Activated CD4-positive, alpha-beta T cell treated with anti-CD3 and anti-CD28 coated beads, Interleukin-2, amount 50 U/mL, for 16 hours (primary cell): ENCODE measurements around the gene RPS15A.
A peak's percentile ranks its signal among the peaks of the same experiment; 100 is the strongest.
"Not testable (repeated sequence)": the region's sequence is repeated elsewhere in the genome, so short reads cannot be mapped to it uniquely, and the experiment has no call there.

Source experiments
- DNase-seq: peaks from one replicate; pipeline ENCODE4 v3.0.0-alpha.2; 2020

The RPS15A gene

DNA sequence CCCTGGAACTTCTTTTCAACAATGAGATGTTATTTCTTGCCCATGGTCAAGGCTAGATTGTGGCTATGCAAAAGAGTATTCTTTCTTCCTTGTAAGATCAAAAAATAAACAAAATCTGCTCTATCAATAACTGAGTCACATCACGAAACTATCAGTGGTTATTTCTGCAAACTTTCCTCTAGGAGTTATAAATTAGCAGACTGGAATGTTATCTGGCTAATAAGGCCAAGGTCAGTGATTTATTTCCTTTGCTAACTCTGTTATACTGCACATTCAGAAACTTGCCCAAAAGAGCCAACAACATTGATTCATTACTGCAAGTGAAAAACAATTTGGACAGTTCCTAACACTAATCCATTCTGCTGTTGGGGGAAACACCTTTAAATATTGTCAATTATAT is 6.2 kb upstream of the RPS15A start:
- DNase-seq = no peak

DNA sequence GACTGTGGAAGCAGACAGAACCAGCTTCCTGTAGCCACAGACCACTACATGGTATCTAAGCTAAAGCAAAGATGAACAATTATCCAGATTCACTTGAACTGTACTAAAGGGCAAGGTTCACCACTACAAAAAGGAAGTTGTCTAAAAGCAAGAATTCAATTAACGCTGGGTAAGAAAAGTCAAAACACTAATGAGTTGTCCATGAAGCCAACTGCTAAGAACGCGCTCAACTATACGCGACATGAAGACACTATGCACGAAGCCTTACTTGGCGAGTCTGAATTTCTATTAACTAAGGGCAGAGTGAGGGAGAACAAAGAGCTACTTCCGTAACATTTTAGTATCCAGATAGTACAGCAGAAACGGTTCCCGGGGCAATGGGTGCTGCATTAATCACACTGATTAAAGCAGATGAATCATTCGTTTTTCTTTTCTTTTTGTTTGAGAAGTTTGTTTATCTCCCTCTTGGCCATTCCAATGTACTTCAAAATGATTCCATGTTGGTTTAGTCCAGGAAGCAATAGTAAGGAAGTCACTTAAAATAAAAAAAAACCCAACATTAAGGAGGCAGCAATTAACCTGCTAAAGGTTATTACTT is 2.8 kb upstream of the RPS15A start:
- DNase-seq = no peak

DNA sequence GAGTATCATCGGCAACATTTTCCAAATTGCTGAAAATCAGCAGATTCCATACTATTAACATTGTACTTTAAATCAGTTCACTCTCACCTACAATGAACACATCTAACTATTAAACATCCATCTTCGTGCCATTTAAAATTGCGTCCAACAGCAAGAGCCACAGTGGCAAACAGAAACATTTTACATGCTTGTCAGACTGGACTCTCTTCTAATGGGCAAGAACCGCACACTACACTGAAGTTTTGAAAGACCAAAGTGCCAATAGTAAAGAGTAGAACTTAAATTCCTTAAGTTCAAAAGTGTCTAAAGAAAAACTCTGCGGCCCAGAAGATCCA is 652 bp downstream of the RPS15A start:
- no peak for DNase-seq

DNA sequence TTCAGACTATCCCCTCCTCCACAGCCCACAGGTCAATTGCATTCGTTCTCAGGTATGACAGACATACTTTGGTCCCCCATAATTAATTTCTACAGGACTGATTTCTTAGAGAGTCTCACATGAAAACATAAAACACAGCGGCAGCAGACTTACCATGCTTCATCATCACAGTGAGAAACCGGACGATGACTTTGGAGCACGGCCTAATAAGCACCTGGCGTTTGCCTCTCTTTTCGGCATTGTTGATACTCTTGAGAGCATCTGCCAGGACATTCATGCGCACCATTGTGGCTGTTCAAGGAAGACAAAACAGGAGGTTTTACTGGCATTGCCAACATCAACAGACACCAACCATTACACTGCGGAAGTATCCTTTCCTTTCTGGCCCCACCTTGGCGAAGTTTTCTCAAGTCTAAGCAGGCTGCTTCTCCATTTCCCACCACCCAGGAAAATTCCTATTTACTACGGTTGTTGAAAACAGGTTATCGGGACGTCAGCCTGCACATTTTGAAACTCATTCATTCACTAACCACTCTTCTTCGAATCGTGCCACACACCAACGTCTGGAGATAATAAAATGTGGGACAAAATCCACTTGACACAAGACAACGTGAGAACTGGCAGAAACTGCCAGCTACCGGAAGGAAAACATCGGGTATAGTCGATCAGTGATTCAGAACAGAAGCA is 1.2 kb downstream of the RPS15A start:
- DNase-seq = no peak

DNA sequence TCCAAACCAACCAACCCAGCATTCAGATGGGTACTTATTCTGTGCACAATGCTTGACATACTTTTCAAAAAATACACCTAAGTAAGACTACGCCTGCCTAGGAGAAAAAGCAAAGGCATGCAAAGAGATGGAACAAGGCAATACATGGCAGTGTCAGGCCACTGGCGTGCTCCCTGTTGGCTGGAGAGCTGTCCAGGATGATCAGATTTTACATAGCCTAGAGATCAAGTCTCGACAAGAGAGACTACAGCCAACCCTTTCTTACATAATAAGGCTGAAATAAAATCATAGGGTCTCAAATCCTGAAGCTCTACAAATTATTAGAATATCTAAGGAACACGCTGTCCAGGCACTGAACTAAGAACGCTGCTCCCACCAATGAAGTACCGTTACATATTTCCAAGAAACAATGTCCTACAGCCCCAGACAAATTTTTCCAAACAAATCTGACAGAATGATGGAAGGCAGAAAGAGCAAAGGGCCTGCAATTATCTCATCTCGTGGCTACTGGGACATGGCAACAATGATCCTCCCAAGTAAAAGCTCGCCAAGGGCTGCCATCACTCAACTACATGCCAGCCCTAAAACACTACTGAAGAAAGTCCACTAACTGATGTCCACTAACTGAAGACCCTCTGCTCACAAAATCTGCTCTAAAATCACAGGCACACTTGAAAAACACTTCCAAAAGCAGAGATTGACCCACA is 5.1 kb downstream of the RPS15A start:
- DNase-seq = no peak

DNA sequence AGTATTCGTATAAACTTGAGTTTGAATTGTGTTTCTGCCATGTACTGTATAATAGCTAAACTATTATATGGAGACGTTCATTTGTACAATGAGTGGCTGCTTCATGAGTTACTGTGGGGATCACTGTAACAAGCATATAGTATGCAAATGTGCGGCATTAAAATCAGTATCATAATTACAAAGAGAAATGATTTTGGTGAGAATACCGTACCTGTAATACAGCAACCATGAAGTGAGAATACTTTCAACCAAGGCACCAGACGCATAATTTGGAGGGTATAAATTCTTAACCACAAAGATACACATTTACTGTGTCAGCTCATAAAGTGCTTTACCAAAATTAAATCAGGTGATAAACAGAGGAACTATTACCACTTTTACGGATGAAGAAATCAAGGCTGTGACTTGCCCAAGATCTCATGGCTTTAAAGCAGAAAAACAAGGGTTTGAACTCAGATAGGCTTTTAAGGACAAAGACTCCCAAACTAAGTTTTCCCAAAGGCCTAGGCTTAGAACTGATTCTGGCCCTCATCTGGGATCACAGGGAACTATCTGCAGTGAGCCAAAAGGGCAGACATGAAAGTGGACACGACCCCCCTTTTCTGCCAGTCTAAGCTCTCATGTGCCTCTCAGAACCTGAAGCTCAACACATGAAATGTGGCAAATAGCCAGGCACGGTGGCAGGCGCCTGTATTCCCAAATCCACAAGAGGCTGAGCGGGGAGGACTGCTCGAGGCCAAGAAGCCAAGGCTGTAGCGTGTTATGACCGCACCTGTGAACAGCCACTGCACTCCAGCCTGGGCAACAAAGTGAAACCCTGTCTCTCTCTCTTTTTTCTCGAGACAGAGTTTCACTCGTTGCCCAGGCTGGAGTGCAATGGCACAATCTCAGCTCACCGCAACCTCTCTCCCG is 6.4 kb downstream of the RPS15A start:
- no peak for DNase-seq

DNA sequence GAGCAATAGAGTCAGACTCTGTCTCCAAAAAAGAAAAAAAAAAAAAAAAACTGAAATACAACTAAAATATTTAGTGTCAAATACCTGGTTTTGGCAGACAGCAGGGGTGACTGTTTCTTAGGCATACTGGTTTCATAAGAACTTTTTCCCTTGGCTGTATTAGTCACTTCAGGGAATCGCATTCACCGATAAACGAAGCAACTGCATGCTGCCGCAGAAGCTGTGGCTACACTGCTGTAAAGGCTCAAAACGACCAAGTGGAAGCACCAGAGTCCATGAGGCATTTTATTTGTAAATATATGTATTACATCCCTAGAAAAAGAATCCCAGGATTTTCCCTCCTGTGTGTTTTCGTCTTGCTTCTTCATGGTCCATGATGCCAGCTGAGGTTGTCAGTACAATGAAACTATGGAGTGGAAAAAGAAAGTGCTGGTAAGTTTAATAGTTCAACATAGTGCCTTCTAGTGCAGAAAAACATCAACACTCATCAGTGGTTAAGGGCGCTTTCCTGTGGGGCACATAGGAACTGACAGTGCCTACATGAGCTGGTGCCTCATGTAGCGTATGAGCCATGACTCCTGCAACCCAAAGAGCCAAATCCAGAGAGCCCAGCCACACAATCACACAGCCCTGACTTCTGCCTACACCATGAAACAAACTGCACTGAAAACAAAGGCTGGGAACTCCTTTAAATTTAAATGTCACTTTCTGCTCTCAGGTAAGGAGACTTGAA is 7.3 kb downstream of the RPS15A start:
- DNase-seq = no peak

DNA sequence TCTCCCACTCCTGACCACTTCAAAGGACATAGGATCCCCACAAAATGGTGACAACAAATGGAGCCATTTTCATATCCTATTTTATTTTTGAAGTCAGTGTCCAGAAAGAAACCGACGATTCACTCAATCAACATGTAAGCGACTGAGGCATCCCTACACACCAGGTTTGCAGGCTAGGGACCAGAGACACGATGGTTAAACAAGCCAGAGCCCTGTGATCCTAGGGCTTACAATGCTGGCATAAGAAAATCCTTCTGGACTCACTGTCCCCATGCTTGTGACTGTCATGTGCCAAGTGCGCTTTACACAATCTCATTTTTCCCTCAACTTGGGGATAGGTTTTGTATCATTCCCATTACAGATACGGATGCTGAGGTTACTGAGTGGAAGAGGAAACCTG is 8.9 kb downstream of the RPS15A start:
- not testable (repeated sequence) for DNase-seq

DNA sequence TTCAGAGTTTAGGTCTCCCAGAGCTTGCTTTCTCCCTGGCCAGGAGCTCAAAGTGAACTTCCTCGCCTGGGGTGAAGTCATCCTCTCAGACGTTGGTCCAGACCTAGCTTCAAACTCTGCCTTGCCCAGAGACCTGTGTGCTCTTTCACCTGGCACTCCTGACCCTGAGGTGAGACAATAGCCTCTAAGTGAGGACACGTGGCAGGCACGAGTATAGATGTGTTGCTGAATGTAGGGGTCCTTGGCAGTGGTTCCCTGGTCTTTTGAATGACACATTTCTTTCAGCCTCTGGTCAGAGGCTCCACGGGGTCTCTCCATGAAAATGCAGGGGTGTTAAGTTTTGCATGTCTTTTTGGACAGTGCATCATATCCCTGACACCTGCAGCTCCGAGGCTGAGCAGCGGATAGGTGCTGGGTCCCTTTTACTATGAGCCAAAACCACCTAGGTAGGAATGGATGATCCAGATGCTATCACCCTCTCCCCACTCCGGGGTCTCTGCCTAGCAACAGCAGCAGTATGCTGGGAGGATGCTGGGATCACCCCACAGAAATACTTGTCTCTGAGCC is 9.6 kb downstream of the RPS15A start:
- not testable (repeated sequence) for DNase-seq

DNA sequence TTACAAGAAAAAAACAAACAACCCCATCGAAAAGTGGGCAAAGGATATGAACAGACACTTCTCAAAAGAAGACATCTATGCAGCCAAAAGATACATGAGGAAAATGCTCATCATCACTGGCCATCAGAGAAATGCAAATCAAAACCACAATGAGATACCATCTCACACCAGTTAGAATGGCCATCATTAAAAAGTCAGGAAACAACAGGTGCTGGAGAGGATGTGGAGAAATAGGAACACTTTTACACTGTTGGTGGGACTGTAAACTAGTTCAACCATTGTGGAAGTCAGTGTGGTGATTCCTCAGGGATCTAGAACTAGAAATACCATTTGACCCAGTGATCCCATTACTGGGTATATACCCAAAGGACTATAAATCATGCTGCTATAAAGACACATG is 12.5 kb downstream of the RPS15A start:
- not testable (repeated sequence) for DNase-seq

DNA sequence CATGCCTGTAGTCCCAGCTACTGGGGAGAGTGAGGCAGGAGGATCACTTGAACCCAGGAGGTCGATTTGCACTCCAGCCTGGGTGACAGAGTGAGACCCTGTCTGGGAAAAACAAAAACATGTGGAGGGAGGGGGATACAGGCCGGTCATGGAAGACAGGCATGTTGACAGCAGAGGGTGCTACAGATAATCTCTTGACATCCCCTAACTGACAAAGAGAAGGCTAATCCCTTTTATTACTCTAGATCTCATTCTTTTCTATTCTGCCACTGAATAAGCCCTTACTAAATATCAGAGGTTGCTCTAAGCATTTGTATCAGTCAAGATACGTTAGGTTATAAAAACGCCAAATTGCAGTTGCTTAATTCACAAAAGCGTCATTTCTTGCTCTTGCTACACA is 13.8 kb downstream of the RPS15A start:
- not testable (repeated sequence) for DNase-seq

DNA sequence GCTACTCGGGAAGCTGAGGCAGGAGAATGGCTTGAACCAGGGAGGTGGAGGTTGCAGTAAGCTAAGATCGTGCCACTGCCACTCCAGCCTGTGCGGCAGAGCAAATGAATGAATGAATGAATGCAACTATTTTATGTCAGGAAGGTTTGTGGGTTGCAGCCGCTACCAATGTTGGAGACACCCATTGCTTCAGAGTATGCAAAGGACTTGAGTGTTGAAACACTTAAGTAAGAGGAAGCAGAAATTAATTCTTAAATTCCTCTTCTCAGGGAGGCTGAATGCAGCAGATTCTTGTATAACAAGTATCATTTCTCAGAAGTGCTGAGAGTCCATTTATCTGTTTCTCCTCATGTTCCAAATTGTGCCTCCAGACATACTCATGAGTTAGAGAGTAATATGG is 15.5 kb downstream of the RPS15A start:
- DNase-seq = not testable (repeated sequence)

DNA sequence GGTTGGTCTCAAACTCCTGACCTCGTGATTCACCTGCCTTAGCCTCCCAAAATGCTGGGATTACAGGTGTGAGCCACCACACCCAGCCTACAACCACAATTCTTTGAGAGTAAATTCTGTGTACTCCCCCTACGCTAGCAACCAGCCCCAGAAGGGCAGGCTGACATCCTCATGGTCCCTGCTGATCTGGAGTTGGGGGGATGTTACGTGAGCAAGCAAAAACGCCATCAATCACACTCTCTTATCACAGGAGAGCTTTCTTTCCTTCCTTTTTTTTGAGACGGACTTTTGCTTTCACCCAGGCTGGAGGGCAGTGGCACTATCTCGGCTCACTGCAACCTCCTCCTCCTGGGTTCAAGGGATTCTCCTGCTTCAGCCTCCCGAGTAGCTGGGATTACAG is 18.0 kb downstream of the RPS15A start:
- DNase-seq = not testable (repeated sequence)

DNA sequence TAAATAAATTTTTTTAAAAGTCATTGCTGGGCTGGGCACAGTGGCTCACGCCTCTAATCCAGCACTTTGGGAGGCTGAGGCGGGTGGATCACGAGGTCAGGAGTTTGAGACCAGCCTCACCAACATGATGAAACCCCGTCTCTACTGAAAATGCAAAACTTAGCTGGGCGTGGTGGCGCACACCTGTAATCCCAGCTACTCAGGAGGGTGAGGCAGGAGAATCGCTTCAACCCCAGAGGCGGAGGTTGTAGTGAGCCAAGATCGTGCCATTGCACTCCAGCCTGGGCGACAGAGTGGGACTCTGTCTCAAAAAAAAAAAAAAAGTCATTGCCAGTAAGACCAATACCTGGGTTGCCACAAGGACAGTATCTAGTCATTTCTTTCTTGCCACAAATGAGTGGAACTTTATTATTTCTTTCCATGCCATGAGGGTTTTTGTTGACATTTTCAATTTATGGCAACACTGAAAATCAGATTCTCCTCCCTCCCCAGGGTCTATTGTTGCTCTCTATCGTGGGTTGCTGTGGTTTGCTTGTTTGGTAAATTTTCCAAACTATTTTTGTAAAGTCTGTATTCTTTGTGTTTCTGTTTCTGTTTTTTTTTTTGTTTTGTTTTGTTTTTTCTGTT is 19.7 kb downstream of the RPS15A start:
- DNase-seq = peak; percentile 63

DNA sequence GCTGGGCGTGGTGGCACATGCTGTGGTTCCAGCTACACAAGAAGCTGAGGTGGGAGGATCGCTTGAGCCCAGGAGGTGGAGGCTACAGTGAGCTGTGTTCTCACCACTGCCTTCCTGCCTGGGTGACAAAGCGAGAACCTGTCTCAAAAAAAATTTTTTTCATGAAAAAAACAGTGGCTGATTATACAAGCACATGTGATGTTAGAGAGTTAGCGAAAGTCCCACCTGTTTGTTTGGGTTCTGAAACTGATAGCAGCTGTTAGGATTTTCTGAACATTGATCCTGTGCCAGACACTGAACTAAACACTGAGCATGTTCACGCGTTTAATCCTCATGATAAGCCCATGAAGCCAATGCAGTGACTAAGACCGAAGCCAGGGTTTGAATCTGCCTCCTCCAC is 22.9 kb downstream of the RPS15A start:
- DNase-seq = peak; percentile 60

DNA sequence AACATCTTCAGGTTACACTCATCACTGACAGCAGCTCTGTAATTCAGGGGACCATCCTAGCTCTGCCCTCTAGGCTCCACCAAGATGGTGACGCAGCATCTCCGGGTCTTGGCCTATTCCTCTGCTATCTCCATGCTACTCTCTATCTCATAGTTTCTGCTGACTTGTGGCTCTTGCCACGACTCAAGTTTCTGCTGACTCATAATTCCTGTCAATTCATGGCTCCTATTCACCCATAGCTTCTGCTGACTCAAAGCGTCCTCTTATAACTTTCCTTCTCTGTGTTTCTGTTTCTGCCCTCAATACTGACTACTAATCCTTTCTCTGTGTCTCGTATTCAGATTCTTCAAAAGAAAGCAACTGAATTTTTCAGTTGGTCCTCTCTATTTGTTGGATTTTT is 27.4 kb downstream of the RPS15A start:
- DNase-seq = peak; percentile 87

DNA sequence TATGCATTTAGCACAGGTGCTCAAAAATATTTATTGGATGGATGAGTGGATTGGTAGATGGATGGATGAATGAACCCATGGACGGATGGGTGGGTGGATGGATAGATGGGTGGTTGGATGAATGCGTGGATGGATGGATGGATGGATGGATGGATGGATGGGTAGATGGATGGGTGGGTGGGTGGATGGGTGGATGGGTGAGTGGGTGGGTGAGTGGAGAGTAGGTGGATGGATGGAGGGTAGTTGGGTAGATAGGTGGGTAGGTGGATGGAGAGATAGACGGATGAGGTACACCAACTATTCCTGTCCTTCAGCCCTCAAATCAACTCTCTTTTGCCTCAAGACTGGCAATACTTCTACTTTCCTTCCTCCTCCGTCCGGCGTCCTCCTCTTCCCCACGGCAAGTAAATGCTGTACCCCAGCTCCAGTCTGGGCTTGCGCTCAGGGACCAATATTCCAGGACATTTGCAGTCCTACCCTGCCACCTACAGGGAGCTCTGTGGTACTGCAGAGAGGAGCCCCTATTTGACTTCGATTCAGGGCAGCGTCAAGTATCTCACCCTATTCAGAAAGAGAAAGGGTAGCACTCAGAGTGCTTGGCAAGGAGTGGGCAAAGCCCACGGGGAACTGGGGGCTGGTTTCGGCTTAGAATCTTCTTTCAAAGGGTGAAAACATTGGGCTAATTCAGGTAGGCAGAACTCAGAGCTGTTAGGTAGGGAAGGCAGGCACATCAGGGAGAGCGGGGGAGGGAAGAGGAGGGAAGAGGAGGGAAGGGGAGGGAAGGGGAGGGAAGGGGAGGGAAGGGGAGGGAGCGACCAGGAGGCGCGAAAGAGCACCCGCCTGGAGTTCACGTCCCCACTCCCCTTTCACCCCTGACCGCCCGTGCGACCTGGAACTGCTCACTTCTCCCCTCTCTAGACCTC is 30.3 kb downstream of the RPS15A start:
- DNase-seq = peak; percentile 74

DNA sequence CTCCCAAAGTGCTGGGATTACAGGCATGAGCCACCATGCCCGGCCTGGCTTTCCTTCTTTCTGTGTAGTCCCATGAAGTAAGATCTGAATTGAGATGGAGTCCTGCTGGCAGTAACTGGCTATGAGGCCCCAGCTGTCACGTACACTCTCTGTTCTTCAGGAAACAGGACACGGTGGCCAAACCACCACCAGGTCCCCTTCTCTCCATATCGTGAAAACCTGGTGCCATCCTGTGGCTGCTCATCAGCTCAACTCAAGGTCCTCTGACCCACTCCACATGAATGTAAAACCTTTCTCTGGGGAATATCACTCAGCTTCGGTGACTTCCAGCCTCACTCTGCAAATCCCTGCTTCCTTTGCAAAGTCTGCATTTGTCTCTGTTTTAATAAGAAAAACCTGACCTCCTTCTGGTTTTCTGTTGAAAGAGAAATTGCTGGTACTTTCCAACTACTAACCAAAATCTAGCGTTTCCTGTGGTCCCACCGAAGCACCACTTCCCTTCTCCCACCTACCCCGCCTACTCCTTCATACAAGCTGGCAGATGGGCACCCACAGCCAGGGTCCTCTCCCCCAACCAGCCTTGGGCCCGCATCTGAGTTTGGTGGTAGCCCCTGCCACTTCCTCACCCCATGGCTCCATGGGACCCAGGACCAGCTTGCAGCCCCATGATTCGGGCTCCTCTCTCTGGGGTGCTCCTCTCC is 32.0 kb downstream of the RPS15A start:
- not testable (repeated sequence) for DNase-seq

DNA sequence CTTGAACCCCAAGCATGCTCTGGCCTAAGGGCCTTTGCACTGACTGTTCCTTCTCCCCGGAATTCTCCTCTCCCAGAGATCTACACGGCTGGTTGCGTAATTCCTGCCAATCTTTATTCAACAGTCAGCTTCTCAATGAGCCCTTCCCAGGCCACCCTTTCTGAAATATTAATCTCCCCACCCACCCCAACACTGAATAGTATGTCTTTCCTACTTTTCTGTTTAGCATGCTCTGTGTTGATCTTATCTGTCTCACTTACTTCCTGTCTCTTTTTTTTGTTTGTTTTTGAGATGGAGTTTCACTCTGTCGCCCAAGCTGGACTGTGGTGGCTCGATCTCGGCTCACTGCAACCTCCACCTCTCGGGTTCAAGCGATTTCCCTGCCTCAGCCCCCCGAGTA is 33.5 kb downstream of the RPS15A start:
- DNase-seq = not testable (repeated sequence)

DNA sequence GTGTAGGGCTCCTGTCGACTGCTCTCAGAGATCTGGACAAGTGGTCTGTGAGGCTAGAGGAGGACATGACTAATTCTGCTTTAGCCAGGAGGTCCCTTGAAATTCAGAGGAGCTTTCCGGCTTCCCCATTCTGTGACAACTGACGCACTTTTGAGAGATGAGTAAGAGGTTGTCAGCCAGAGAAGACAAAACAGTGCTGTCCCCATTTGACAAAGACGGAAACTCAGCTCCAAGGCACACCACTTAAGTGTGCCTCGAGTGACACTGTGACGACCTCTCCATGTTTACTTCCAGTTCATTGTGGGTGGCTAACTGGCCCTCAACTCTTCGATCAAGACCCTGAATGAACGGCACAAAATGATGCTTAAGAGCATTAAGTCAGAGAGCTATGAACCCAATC is 47.3 kb downstream of the RPS15A start:
- not testable (repeated sequence) for DNase-seq
